ENCODE data around the gene TRIM66.

TRIM66 gene

GRCh38 chr11:8690374-8691342 is 8.2 kb upstream of the TRIM66 start:
- no peak for DNase-seq

- DNase-seq = peak; percentile 34
Observed at GRCh38 chr11:8689726-8690255, 7.3 kb upstream of the TRIM66 start.

- DNase-seq = peak; percentile 96
Observed at GRCh38 chr11:8688414-8689362, 6.2 kb upstream of the TRIM66 start.

GRCh38 chr11:8686325-8686724 is 3.9 kb upstream of the TRIM66 start:
- DNase-seq = no peak

- no peak for DNase-seq
Observed at GRCh38 chr11:8685820-8686219, 3.4 kb upstream of the TRIM66 start.

GRCh38 chr11:8685306-8685705 is 2.8 kb upstream of the TRIM66 start:
- no peak for DNase-seq

- DNase-seq = no peak
Observed at GRCh38 chr11:8684600-8685290, 2.3 kb upstream of the TRIM66 start.

GRCh38 chr11:8683115-8683807 is 796 bp upstream of the TRIM66 start:
- DNase-seq = no peak

- no peak for DNase-seq
Observed at GRCh38 chr11:8681837-8682302, 595 bp downstream of the TRIM66 start.

- DNase-seq = no peak
Observed at GRCh38 chr11:8679006-8679405, 3.5 kb downstream of the TRIM66 start.

GRCh38 chr11:8676458-8676857 is 6.0 kb downstream of the TRIM66 start:
- no peak for DNase-seq

- no peak for DNase-seq
Observed at GRCh38 chr11:8674859-8675258, 7.6 kb downstream of the TRIM66 start.

GRCh38 chr11:8672346-8672745 is 10.1 kb downstream of the TRIM66 start:
- no peak for DNase-seq

- DNase-seq = no peak
Observed at GRCh38 chr11:8671651-8672062, 10.8 kb downstream of the TRIM66 start.

GRCh38 chr11:8671193-8671612 is 11.3 kb downstream of the TRIM66 start:
- peak; percentile 98 for DNase-seq

- peak; percentile 23 for DNase-seq
Observed at GRCh38 chr11:8670081-8670480, 12.4 kb downstream of the TRIM66 start.

- no peak for DNase-seq
Observed at GRCh38 chr11:8665222-8665621, 17.2 kb downstream of the TRIM66 start.

- DNase-seq = no peak
Observed at GRCh38 chr11:8661001-8661795, 21.3 kb downstream of the TRIM66 start.

GRCh38 chr11:8658321-8659057 is 24.0 kb downstream of the TRIM66 start:
- DNase-seq = peak; percentile 29

- no peak for DNase-seq
Observed at GRCh38 chr11:8656291-8656690, 26.2 kb downstream of the TRIM66 start.
